GM21825 (cell line): Measurements from ENCODE around the gene P2RY8.
A peak's percentile ranks its signal among the peaks of the same experiment; 100 is the strongest.
"Not testable (repeated sequence)": the region's sequence is repeated elsewhere in the genome, so short reads cannot be mapped to it uniquely, and the experiment has no call there.

Source experiments
- ATAC-seq: cut with Tn5 transposase; IDR thresholded peaks from one replicate; pipeline ENCODE4 v1.9.1; 2021; ENCODE audit warnings: mild to moderate bottlenecking, moderate library complexity; ENCODE audit not compliant: unreplicated experiment

The P2RY8 gene

DNA sequence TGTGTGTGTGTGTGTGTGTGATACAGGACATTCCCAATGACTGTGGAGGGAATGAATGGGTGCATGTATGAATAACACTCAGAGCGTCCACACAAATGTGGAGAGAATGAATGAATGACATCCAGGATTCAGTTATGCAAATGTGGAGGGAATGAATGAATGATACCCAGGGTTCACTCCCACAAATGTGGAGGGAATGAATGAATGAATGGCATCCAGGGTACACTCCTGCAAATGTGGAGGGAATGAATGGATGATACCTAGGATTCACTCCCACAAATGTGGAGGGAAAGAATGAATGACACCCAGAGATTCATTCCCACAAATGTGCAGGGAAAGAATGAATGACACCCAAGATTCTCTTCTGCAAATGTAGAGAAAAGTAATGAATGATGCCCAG lies 48.2 kb downstream of the P2RY8 start:
- no peak for ATAC-seq

DNA sequence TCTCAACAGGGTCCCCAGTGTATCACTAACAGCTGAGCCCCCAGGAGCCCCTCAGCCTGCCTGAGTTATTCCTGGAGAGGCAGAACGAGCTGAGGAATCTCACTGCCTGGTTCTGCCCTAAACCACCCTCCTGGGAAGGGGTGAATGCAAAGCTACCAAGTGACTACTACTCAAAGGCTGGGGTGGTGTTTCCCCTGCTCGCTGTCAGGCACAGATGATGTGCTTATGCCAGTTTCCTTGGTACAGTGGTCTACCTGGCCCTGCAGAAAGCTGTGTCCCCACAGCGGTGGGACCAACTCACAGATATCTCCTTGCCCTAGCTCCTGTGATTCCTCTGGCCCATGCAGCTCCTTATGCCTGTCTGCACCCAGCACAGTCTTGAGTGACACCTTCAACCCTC lies 48.8 kb downstream of the P2RY8 start:
- ATAC-seq, result no peak

DNA sequence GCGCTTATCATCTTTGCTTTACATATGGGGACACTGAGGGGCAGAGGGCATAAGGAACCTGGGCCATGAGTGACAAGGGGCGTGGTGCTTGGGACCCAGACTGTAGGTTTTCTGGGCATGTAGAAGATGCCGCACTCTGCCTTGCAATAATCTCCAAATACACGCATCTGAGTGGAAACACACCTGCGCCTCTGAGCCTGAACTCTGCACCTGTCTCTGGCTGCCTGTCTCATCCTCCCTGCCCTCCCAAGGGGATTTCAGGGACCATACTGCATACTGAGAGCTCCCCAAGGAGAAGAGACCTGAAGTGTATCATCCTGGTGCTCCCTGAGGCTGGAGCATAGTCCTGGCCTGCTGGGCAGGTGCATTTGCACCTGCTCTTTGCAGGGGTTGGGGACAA lies 49.6 kb downstream of the P2RY8 start:
- no peak for ATAC-seq

- ATAC-seq, result no peak
Observed at GRCh38 chrX:1486749-1487361, 50.1 kb downstream of the P2RY8 start.

DNA sequence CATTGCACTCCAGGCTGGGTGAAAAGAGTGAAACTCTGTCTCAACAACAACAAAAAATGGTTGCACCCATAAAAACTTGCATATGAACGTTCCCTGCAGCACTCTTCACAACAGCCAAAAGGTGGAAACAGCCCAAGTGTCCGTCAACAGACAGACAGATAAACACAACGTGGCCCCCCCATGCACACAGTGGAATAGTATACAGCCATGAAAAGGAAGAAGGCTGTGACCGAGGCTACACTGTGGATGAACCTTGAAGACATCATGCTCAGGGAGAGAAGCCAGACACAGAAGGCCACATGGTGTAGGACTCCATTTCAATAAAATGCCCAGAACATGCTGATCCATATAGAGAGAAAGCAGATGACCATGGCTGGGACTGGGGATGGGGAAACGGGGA lies 50.8 kb downstream of the P2RY8 start:
- ATAC-seq, result no peak

GRCh38 chrX:1485033-1485432 lies 52.0 kb downstream of the P2RY8 start:
- no peak for ATAC-seq

- no peak for ATAC-seq
Observed at GRCh38 chrX:1484638-1485019, 52.4 kb downstream of the P2RY8 start.

GRCh38 chrX:1483843-1484637 lies 52.9 kb downstream of the P2RY8 start:
- ATAC-seq, result peak; percentile 58

- ATAC-seq, result not testable (repeated sequence)
Observed at GRCh38 chrX:1482530-1482928, 54.5 kb downstream of the P2RY8 start.

- ATAC-seq, result peak; percentile 61
Observed at GRCh38 chrX:1481636-1482529, 55.1 kb downstream of the P2RY8 start.

DNA sequence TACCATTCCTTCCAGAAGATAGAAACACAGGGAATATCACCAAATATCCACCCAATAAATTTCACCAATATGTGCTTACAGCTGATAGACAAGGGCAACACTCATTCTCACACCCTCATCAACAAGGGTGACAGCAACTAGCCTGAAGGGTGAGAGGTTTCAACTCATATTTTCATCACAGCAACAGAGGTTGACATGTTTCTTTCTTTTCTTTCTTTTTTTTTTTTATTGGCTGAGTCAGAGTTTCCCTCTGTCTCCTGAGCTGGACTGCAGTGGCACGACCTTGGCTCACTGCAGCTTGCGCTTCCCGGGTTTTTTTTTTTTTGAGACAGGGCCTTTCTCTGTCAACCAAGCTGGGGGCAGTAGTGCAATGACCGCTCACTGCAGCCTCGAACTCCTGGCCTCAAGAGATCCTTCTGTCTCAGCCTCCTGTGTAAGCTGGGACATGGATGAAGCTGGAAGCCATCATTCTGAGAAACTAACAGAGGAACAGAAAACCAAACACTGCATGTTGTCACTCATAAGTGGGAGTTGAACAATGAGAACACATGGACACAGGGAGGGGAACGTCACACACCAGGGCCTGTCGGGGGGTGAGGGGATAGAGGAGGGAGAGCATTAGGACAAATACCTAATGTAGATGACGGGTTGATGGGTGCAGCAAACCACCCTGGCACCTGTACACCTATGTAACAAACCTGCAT lies 56.8 kb downstream of the P2RY8 start:
- ATAC-seq, result no peak

DNA sequence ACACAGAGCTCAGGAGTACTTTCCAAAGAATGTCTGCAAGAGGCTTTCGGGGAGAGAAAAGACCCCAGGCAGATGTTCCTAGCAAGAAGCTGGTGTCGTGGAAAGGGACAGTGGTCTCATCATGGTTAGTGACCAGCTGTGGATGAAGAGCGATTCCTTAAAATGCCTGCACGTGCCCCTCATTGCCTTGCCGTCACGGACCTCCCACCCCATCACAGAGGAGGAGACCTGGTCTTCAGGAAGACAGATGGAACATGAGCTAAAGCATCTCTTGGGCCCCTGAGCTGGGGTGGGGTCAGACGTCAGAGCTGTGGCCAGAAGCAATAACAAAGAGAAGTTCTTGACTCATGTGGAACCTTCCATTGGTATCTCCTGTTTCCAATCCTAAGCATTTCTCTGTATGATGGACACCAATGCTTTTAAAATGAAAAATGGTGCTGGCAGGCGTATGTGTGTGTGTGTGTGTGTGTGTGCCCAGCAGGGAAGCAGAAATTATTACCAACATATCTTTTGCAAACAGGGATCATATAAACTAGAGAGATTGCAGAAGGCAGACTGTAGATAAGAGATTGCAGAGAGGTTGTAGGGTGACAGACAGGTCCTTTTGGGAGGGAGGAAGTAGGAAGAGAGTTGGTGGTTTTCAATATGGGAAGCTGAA lies 59.1 kb downstream of the P2RY8 start:
- no peak for ATAC-seq

DNA sequence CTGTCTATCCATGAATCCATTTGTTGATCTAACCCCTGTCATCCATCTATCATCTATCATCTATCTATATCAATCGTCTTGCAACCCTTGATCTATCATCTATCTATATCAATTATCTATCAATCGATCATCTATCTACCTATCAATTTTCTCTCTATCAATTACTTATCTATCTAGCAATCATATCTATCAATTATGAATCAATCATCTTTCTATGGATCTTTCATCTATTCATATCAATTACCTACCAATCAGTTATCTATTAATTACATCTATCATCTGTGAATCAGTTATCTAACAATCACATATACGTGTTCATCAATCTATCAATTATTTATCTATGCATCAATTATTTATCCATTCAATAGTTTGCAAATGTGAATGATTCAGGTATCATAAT lies 59.8 kb downstream of the P2RY8 start:
- no peak for ATAC-seq

DNA sequence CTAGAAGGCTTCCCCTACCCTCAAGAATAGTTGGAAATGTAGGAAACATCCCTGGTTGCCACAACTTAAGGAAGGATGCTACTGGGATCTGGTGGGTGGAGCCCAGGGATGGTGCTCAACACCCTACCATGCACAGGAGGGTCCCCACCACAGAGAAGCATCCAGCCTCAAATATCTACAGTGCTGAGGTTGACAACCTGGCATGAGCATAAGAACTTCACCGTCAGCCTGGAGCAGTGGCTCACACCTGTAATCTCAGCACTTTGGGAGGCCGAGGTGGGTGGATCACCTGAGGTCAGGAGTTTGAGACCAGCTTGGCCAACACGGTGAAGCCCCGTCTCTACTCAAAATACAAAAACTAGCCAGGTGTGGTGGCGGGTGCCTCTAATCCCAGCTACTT lies 60.3 kb downstream of the P2RY8 start:
- ATAC-seq, result no peak

DNA sequence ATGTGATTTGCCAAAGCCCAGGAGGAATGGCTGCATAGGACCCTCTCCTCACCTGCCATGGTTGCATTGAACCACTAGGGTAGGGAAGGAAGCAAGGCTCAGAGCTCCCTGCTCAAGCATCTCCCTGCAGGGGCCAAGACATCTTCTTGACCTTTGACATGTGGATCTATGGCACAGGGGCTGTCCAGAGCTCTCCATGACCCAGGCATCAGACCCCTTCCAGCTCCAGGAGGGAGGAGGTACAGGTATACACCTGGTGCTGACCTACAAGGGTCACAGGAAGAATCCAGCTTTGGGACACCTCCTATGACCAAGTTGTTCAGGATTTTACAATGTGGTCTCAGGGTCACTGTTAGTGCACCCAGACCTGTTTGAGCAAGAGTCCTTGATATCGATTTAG lies 61.1 kb downstream of the P2RY8 start:
- no peak for ATAC-seq

GRCh38 chrX:1475481-1475880 lies 61.5 kb downstream of the P2RY8 start:
- ATAC-seq, result no peak

GRCh38 chrX:1474593-1474992 lies 62.4 kb downstream of the P2RY8 start:
- ATAC-seq, result not testable (repeated sequence)

- ATAC-seq, result no peak
Observed at GRCh38 chrX:1472975-1473374, 64.0 kb downstream of the P2RY8 start.

- peak; percentile 52 for ATAC-seq
Observed at GRCh38 chrX:1468250-1468772, 68.7 kb downstream of the P2RY8 start.

DNA sequence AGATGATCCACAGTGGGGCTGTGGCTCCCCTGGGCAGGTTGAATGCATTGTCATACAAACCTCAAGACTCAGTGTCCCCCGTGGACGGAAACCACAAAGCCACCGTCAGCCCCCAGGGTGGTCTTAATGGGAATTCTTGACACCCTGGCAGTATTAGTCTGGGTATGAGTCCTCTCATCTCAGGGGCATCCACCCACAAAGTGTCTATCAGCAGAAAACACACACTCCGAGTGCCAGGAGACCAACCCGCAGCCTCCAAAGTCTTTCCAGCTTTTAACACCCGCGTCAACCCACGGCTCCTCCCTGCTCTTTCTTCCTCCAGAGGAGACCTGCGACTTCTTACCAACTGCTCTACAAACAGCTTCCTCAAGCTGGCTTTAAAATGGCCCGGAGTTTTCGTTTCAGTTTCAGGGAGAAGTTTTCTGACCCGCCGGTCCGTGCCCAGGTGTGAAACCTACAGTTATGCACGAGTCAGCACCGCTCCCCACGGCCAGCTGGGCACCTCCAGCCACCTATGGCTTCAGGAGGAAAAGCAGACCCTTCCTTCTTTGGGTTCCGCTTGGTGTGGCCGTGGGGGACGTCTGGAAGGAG lies 69.9 kb downstream of the P2RY8 start:
- peak; percentile 48 for ATAC-seq
